HL-60 (cell line): ENCODE measurements around the gene CERS6.

Experiments
- POLR2AphosphoS5 ChIP-seq: IDR thresholded peaks from 2 replicates; pipeline ENCODE4 v1.6.1; 2012; ENCODE audit warnings: low read depth
- TF ChIP-seq, protein P1 (sequence below): IDR thresholded peaks from one replicate; pipeline ENCODE4 v1.5.1; 2011; ENCODE audit warnings: low read length, control low read depth, inconsistent platforms; ENCODE audit not compliant: insufficient read depth

DNA sequence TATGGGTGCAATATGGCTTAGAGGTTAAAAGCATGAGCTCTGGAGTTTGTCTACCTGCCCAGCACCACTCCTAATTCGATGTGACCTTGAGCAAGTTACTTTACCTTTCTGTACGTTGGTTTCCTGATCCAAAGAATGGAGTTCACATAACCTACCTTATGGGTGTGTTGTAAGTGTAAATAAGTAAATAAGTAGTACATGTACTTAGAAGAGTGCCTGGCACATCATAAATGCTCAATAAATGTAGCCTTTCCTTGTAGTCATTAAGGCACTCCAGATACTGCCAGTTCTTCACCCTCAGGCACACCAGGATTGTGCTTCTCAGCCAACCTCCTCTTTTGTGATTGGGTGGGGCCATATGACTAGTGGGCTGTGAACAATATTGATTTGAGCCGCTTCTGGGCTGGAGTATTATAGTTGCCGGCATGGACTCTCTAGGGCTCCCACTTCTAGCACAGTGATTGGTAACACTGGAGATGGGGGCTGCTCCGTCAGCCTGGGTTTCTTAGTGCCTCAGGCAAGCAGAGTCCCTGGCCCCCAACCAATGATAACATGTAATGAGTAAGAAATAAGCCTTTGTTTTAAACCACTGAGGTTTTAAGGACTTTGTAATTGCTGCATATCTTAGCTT lies 244.7 kb downstream of the CERS6 start:
- TF ChIP-seq, protein P1, sequence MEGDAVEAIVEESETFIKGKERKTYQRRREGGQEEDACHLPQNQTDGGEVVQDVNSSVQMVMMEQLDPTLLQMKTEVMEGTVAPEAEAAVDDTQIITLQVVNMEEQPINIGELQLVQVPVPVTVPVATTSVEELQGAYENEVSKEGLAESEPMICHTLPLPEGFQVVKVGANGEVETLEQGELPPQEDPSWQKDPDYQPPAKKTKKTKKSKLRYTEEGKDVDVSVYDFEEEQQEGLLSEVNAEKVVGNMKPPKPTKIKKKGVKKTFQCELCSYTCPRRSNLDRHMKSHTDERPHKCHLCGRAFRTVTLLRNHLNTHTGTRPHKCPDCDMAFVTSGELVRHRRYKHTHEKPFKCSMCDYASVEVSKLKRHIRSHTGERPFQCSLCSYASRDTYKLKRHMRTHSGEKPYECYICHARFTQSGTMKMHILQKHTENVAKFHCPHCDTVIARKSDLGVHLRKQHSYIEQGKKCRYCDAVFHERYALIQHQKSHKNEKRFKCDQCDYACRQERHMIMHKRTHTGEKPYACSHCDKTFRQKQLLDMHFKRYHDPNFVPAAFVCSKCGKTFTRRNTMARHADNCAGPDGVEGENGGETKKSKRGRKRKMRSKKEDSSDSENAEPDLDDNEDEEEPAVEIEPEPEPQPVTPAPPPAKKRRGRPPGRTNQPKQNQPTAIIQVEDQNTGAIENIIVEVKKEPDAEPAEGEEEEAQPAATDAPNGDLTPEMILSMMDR = no peak
- TF ChIP-seq POLR2AphosphoS5 = no peak
